Esophagus (tissue), 2 donors: ENCODE results near the gene DCD. TPM values are rescaled to one million over a fixed set of nuclear protein-coding genes. Genes with fewer than 3 reads are reported as not detected.

Source experiments
- H3K27ac ChIP-seq, 2 donors: one replicate each; pipeline ENCODE4 v1.5.1; 2013; ENCODE audit warnings: low read depth in 2 of 2, mild to moderate bottlenecking in 2 of 2, inconsistent platforms in 1 of 2, low read length in 1 of 2, moderate library complexity in 1 of 2
- H3K27me3 ChIP-seq, 2 donors: one replicate each; pipeline ENCODE4 v1.6.1; 2013; ENCODE audit warnings: low read length in 2 of 2, control low read depth in 1 of 2, mild to moderate bottlenecking in 1 of 2; ENCODE audit not compliant: insufficient read depth in 2 of 2, control insufficient read depth in 1 of 2
- H3K36me3 ChIP-seq, 2 donors: one replicate each; pipeline ENCODE4 v1.6.1; 2013; ENCODE audit warnings: low read length in 1 of 2; ENCODE audit not compliant: control insufficient read depth in 2 of 2, insufficient read depth in 2 of 2
- H3K4me1 ChIP-seq, 2 donors: one replicate each; pipeline ENCODE4 v1.6.1; 2013; ENCODE audit warnings: low read length in 1 of 2; ENCODE audit not compliant: control insufficient read depth in 2 of 2, insufficient read depth in 2 of 2
- H3K4me3 ChIP-seq, 2 donors: one replicate each; pipeline ENCODE4 v1.5.1; 2013; ENCODE audit warnings: low read length in 2 of 2, mild to moderate bottlenecking in 2 of 2, low read depth in 1 of 2, moderate library complexity in 1 of 2
- H3K9me3 ChIP-seq, 2 donors: one replicate each; pipeline ENCODE4 v1.6.1; 2013; ENCODE audit warnings: mild to moderate bottlenecking in 2 of 2, low read depth in 1 of 2, low read length in 1 of 2, moderate library complexity in 1 of 2; ENCODE audit not compliant: control insufficient read depth in 2 of 2, insufficient read depth in 1 of 2
- WGBS, 2 donors: extraction: QIAGEN DNeasy Blood & Tissue Kit; methylation state at CpG; one replicate each; pipeline ENCODE4 v1.1.7; 2013; 5-methylcytosine and 5-hydroxymethylcytosine counted together
- polyA plus RNA-seq, 2 donors: library from polyadenylated mRNA; stranded (reverse); fragments of 200-250 nt; gene quantifications; one replicate each; pipeline ENCODE4 v1.2.3, GENCODE V29; 2013
- donor health status: healthy with polysubstance abuse.
- donor health status: Bipolar disorder and iron deficiency.

Gene DCD
- polyA plus RNA-seq, 2 donors: not detected

- no peaks in the 10 kb centered on the region for H3K9me3 ChIP-seq
- H3K27ac ChIP-seq: no peak overlapping the region
- H3K27me3 ChIP-seq: no peaks in the 10 kb centered on the region
- H3K4me1 ChIP-seq: no peaks in the 10 kb centered on the region
- H3K36me3 ChIP-seq: no peaks in the 10 kb centered on the region
- H3K4me3 ChIP-seq: no peak overlapping the region
- WGBS, 2 donors: 19 to 25% methylated on average over 8 of the region's 8 CpGs
These were observed 44.9 kb downstream of the DCD start for GRCh38 chr12:54603173-54603814.

- Histone ChIP-seq H3K27ac (no peak overlapping the region), H3K4me3 (no peak overlapping the region), H3K9me3 (no peaks in the 10 kb centered on the region), H3K27me3 (no peaks in the 10 kb centered on the region), H3K36me3 (no peaks in the 10 kb centered on the region), H3K4me1 (no peaks in the 10 kb centered on the region)
- 48 to 51% methylated on average over 2 of the region's 2 CpGs for WGBS, 2 donors
These were observed 45.5 kb downstream of the DCD start for GRCh38 chr12:54602661-54603060.

DNA sequence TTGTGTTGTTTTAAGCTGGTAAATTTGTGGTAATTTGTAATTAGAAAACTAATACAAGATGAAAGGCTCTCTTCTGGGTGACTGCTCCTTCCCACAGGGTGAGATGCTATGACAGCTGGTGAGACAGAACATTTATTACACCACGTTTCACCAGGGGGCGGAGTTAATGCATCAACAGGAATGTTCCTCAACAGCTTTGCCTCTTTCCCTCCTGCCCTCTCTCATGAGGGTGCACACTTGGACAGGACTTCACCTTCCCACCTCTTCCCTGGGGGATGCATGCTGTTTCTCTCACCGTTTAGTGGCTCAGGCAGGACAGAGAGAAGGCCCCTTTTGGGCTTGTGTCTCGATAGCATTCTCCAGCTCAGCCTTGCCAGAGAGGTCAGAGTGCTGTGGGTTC, 46.3 kb downstream of the DCD start:
- no peak overlapping the region for H3K4me3 ChIP-seq
- H3K36me3 ChIP-seq: no peaks in the 10 kb centered on the region
- WGBS, 2 donors: 61 to 62% methylated on average over 4 of the region's 4 CpGs
- no peaks in the 10 kb centered on the region for H3K9me3 ChIP-seq
- H3K27ac ChIP-seq: no peak overlapping the region
- H3K4me1 ChIP-seq: no peaks in the 10 kb centered on the region
- no peaks in the 10 kb centered on the region for H3K27me3 ChIP-seq

GRCh38 chr12:54598970-54599369, 49.2 kb downstream of the DCD start:
- H3K9me3 ChIP-seq: no peaks in the 10 kb centered on the region
- H3K4me1 ChIP-seq: no peaks in the 10 kb centered on the region
- H3K4me3 ChIP-seq: no peak overlapping the region
- H3K27ac ChIP-seq: no peak overlapping the region
- no peaks in the 10 kb centered on the region for H3K36me3 ChIP-seq
- no peaks in the 10 kb centered on the region for H3K27me3 ChIP-seq
- WGBS, 2 donors: 82 to 83% methylated on average over 5 of the region's 5 CpGs

GRCh38 chr12:54596526-54596946, 51.6 kb downstream of the DCD start:
- Histone ChIP-seq H3K27me3 (no peaks in the 10 kb centered on the region), H3K27ac (no peak overlapping the region), H3K4me1 (no peaks in the 10 kb centered on the region), H3K4me3 (no peak overlapping the region), H3K9me3 (no peaks in the 10 kb centered on the region), H3K36me3 (no peaks in the 10 kb centered on the region)
- WGBS, 2 donors: 19 to 20% methylated on average over 3 of the region's 3 CpGs

DNA sequence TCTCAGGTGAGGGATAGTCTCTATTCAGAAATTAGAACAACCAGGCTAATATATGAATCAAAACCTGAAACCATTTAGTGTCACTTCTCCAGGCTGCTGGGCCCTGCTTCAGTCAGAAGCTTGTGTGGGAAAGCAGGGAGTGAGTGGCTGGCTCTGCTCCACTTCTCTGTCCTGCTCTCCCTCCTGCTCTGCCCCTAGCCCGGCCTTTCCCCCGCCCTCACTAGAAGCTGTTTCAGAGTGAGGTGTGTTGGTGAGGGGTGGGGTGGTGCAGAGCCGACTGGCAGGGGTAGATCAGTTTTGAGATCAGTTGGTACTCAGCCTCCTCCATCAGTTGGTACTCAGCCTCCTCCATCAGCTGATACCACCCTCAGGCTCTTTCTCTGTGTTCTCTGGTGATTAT, 52.7 kb downstream of the DCD start:
- Histone ChIP-seq H3K4me3 (no peak overlapping the region), H3K36me3 (no peaks in the 10 kb centered on the region), H3K27ac (no peak overlapping the region), H3K4me1 (no peaks in the 10 kb centered on the region), H3K9me3 (no peaks in the 10 kb centered on the region), H3K27me3 (no peaks in the 10 kb centered on the region)
- WGBS, 2 donors: 73 to 79% methylated on average over 3 of the region's 3 CpGs

Other genes starting within 250 kb of the DCD start
- 10 to 100 TPM; 20.0 to 42.8 TPM for gene ITGA5, start 229.1 kb downstream of the DCD start, polyA plus RNA-seq
- gene GTSF1, start 174.8 kb downstream of the DCD start, polyA plus RNA-seq: under 1 TPM in 1 of 2 donors, not detected in 1; 0.16 TPM
- 1 to 10 TPM; 1.9 to 4.1 TPM for gene NCKAP1L, start 150.6 kb downstream of the DCD start, polyA plus RNA-seq
- 1 to 10 TPM; 1.4 to 2.4 TPM for gene PDE1B, start 98.8 kb downstream of the DCD start, polyA plus RNA-seq
- gene PPP1R1A, start 59.7 kb downstream of the DCD start, polyA plus RNA-seq: 1 to 10 TPM in 1 of 2 donors, under 1 TPM in 1; 0.99 to 1.1 TPM
- not detected for gene LACRT, start 13.5 kb downstream of the DCD start, polyA plus RNA-seq
- not detected for gene MUCL1, start 206.2 kb upstream of the DCD start, polyA plus RNA-seq